ENCODE measurements around the gene SOWAHC.

Gene SOWAHC

DNA sequence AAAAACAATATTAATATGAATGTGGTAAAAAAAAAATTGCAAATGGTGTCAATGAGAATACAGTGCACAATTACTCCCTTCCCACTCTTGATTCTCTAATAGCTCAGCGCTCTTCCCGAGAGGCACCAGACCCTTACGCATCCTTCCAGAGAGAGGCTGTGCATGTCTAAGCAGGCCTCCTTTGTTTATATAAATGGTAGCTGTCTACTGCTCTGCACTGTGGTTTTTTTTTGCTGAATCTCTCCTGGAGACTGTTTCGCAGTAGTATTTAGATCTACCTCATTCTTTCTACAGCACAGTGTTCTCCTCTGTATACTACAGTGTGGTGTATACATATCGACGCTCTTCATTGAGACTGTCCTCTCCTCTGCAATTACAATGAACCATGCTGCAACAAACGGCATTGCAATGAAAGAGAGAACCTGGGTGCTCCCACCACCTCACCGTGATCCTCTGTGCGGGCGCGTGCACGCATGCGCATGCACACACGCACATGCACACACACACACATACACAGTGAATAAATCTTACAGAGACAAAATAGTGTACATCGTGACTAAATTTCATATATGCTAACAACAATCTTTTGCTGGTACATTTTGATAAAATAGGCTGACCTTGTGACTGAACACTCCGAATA lies 19.8 kb upstream of the SOWAHC start:
- no peak for TF ChIP-seq FOXP2 (optimal IDR thresholded peaks at IDR 0.05; ENCODE audit: control extremely low read depth, extremely low read length, insufficient read depth)
- TF ChIP-seq POLR2AphosphoS5 (IDR thresholded peaks at IDR 0.05; ENCODE audit: borderline replicate concordance, low read depth, low read length) = no peak
- TF ChIP-seq EZH2 (IDR thresholded peaks at IDR 0.05) = no peak
- H3K9me3 ChIP-seq (ENCODE audit: low read depth, low read length) = no peaks in the 10 kb centered on the region
- DNase-seq (ENCODE audit: low read depth, low spot score) = no peak
- H3K36me3 ChIP-seq (ENCODE audit: insufficient read depth, low read length) = no peaks in the 10 kb centered on the region
- no peak overlapping the region for H3K4me3 ChIP-seq
- H3K9ac ChIP-seq (ENCODE audit: insufficient read length) = no peak overlapping the region
- H3K27ac ChIP-seq = no peak overlapping the region

- no peak overlapping the region for H3K4me3 ChIP-seq
- no peaks in the 10 kb centered on the region for H3K36me3 ChIP-seq (ENCODE audit: insufficient read depth, low read length)
- TF ChIP-seq EZH2 (IDR thresholded peaks at IDR 0.05) (no peak), POLR2AphosphoS5 (IDR thresholded peaks at IDR 0.05; ENCODE audit: borderline replicate concordance, low read depth, low read length) (no peak), FOXP2 (optimal IDR thresholded peaks at IDR 0.05; ENCODE audit: control extremely low read depth, extremely low read length, insufficient read depth) (no peak)
- H3K9me3 ChIP-seq (ENCODE audit: low read depth, low read length) = no peaks in the 10 kb centered on the region
- H3K9ac ChIP-seq (ENCODE audit: insufficient read length) = no peak overlapping the region
- no peak overlapping the region for H3K27ac ChIP-seq
- no peak for DNase-seq (ENCODE audit: low read depth, low spot score)
Observed at GRCh38 chr2:109595644-109596043, 18.5 kb upstream of the SOWAHC start.

DNA sequence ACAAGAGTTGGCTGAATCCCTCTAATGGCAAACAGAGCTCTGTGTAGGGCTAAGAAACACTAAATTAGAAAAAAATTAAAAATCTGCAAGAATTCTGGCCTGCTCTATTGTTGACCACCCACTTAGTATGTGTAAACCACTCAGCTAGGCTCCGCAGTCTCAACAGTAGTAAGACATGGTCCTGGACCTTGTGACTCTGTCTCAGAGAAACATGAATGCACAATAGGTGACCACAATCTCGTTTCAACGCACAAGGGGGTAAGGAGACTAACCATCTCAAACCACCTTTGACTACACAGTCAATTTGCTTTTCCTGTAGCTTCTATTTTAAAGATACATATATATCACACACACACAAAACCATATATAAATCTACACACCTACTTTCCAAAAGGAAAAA lies 16.9 kb upstream of the SOWAHC start:
- H3K9me3 ChIP-seq (ENCODE audit: low read depth, low read length) = no peaks in the 10 kb centered on the region
- no peak for DNase-seq (ENCODE audit: low read depth, low spot score)
- H3K9ac ChIP-seq (ENCODE audit: insufficient read length) = no peak overlapping the region
- H3K4me3 ChIP-seq = no peak overlapping the region
- no peak overlapping the region for H3K27ac ChIP-seq
- H3K36me3 ChIP-seq (ENCODE audit: insufficient read depth, low read length) = no peaks in the 10 kb centered on the region
- TF ChIP-seq FOXP2 (optimal IDR thresholded peaks at IDR 0.05; ENCODE audit: control extremely low read depth, extremely low read length, insufficient read depth) = no peak
- no peak for TF ChIP-seq EZH2 (IDR thresholded peaks at IDR 0.05)
- TF ChIP-seq POLR2AphosphoS5 (IDR thresholded peaks at IDR 0.05; ENCODE audit: borderline replicate concordance, low read depth, low read length) = no peak

GRCh38 chr2:109601783-109602182 lies 12.4 kb upstream of the SOWAHC start:
- H3K9me3 ChIP-seq (ENCODE audit: low read depth, low read length) = no peaks in the 10 kb centered on the region
- TF ChIP-seq FOXP2 (optimal IDR thresholded peaks at IDR 0.05; ENCODE audit: control extremely low read depth, extremely low read length, insufficient read depth) (no peak), POLR2AphosphoS5 (IDR thresholded peaks at IDR 0.05; ENCODE audit: borderline replicate concordance, low read depth, low read length) (no peak), EZH2 (IDR thresholded peaks at IDR 0.05) (no peak)
- no peak for DNase-seq (ENCODE audit: low read depth, low spot score)
- no peak overlapping the region for H3K27ac ChIP-seq
- H3K36me3 ChIP-seq (ENCODE audit: insufficient read depth, low read length) = no peaks in the 10 kb centered on the region
- peak overlapping the region; percentile 13 for H3K9ac ChIP-seq (ENCODE audit: insufficient read length)
- no peak overlapping the region for H3K4me3 ChIP-seq

- TF ChIP-seq EZH2 (IDR thresholded peaks at IDR 0.05) = no peak
- TF ChIP-seq FOXP2 (optimal IDR thresholded peaks at IDR 0.05; ENCODE audit: control extremely low read depth, extremely low read length, insufficient read depth) = no peak
- TF ChIP-seq POLR2AphosphoS5 (IDR thresholded peaks at IDR 0.05; ENCODE audit: borderline replicate concordance, low read depth, low read length) = no peak
- H3K27ac ChIP-seq = no peak overlapping the region
Observed at GRCh38 chr2:109602617-109603188, 11.5 kb upstream of the SOWAHC start.

GRCh38 chr2:109604597-109604996 lies 9.6 kb upstream of the SOWAHC start:
- no peak overlapping the region for H3K9ac ChIP-seq (ENCODE audit: insufficient read length)
- DNase-seq (ENCODE audit: low read depth, low spot score) = no peak
- H3K36me3 ChIP-seq (ENCODE audit: insufficient read depth, low read length) = no peaks in the 10 kb centered on the region
- TF ChIP-seq FOXP2 (optimal IDR thresholded peaks at IDR 0.05; ENCODE audit: control extremely low read depth, extremely low read length, insufficient read depth) (no peak), POLR2AphosphoS5 (IDR thresholded peaks at IDR 0.05; ENCODE audit: borderline replicate concordance, low read depth, low read length) (no peak), EZH2 (IDR thresholded peaks at IDR 0.05) (no peak)
- H3K9me3 ChIP-seq (ENCODE audit: low read depth, low read length) = no peaks in the 10 kb centered on the region
- no peak overlapping the region for H3K27ac ChIP-seq
- no peak overlapping the region for H3K4me3 ChIP-seq

More at GRCh38 chr2:109602617-109603188, 11.5 kb upstream of the SOWAHC start:
- no peaks in the 10 kb centered on the region for H3K9me3 ChIP-seq (ENCODE audit: low read depth, low read length)
- H3K36me3 ChIP-seq (ENCODE audit: insufficient read depth, low read length) = no peaks in the 10 kb centered on the region
- H3K9ac ChIP-seq (ENCODE audit: insufficient read length) = no peak overlapping the region
- DNase-seq (ENCODE audit: low read depth, low spot score) = no peak
- H3K4me3 ChIP-seq = no peak overlapping the region

DNA sequence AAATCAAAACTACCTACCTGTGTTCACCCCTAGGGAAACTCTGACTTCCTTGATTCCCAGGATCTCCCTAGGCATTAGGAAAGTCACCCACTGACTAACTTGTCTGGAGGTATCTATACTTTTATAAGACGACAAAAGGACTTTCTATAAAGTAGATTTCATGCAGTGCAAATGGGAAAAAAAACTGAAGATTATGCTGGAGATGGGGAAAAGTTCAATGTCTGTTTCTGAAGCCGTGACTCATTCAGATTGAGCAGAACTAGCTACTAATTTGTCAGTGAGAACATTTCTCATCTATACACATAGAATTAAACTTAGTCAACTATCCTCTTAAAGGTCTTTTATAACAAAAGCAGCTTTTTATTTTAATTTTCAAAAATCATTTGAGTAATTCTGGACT lies 6.4 kb upstream of the SOWAHC start:
- Histone ChIP-seq H3K9me3 (ENCODE audit: low read depth, low read length) (no peaks in the 10 kb centered on the region), H3K27ac (no peak overlapping the region), H3K36me3 (ENCODE audit: insufficient read depth, low read length) (no peaks in the 10 kb centered on the region), H3K4me3 (no peak overlapping the region), H3K9ac (ENCODE audit: insufficient read length) (no peak overlapping the region)
- no peak for DNase-seq (ENCODE audit: low read depth, low spot score)
- TF ChIP-seq FOXP2 (optimal IDR thresholded peaks at IDR 0.05; ENCODE audit: control extremely low read depth, extremely low read length, insufficient read depth) (no peak), POLR2AphosphoS5 (IDR thresholded peaks at IDR 0.05; ENCODE audit: borderline replicate concordance, low read depth, low read length) (no peak), EZH2 (IDR thresholded peaks at IDR 0.05) (no peak)

GRCh38 chr2:109609352-109610024 lies 4.7 kb upstream of the SOWAHC start:
- no peak for DNase-seq (ENCODE audit: low read depth, low spot score)
- Histone ChIP-seq H3K9me3 (ENCODE audit: low read depth, low read length) (no peaks in the 10 kb centered on the region), H3K9ac (ENCODE audit: insufficient read length) (peak overlapping the region; percentile 74), H3K27ac (peak overlapping the region; percentile 95), H3K4me3 (peak overlapping the region; percentile 75), H3K36me3 (ENCODE audit: insufficient read depth, low read length) (no peaks in the 10 kb centered on the region)
- no peak for TF ChIP-seq POLR2AphosphoS5 (IDR thresholded peaks at IDR 0.05; ENCODE audit: borderline replicate concordance, low read depth, low read length)
- TF ChIP-seq FOXP2 (optimal IDR thresholded peaks at IDR 0.05; ENCODE audit: control extremely low read depth, extremely low read length, insufficient read depth) = no peak
- TF ChIP-seq EZH2 (IDR thresholded peaks at IDR 0.05) = no peak
